HepG2 (cell line): ENCODE results near the gene ZBTB7B. TPM values are rescaled to one million over a fixed set of nuclear protein-coding genes. Genes with fewer than 3 reads are reported as not detected.

Experiments
- BCL6 ChIP-seq: IDR thresholded peaks from 2 replicates; pipeline ENCODE4 v1.6.1; 2016; ENCODE audit warnings: missing genetic modification reagents, missing compliant biosample characterization
- CREB1 ChIP-seq, 2 experiments: fragments of 450-650 bp in 1 of 2; IDR thresholded peaks; 2 replicates each; pipeline ENCODE4 v1.6.1; 2016 to 2017; ENCODE audit warnings: control low read depth in 1 of 2, mild to moderate bottlenecking in 1 of 2, missing compliant biosample characterization in 1 of 2, missing genetic modification characterization in 1 of 2
- DNMT3B ChIP-seq: conservative IDR thresholded peaks from 2 replicates; pipeline ENCODE4 v1.6.1; 2016; ENCODE audit warnings: missing biosample characterization, control low read depth
- GABPB1 ChIP-seq: IDR thresholded peaks from 2 replicates; pipeline ENCODE4 v1.6.1; 2016; ENCODE audit warnings: mild to moderate bottlenecking, missing genetic modification reagents, moderate library complexity, missing compliant biosample characterization
- KDM5B ChIP-seq: sonication (generic); formaldehyde crosslinking; IDR thresholded peaks from 2 replicates; pipeline ENCODE4 v1.4.0; 2020; ENCODE audit warnings: missing genetic modification reagents, mild to moderate bottlenecking, borderline replicate concordance
- NFKBIZ ChIP-seq: IDR thresholded peaks from 2 replicates; pipeline ENCODE4 v1.6.1; 2018; ENCODE audit warnings: missing genetic modification reagents, missing compliant biosample characterization
- PRMT3 ChIP-seq: sonication (generic); formaldehyde crosslinking; IDR thresholded peaks from 2 replicates; pipeline ENCODE4 v1.8.1; 2022; ENCODE audit warnings: low read depth, mild to moderate bottlenecking, moderate library complexity, missing genetic modification reagents, borderline replicate concordance
- SP140L ChIP-seq: sonication (generic); formaldehyde crosslinking; IDR thresholded peaks from 2 replicates; pipeline ENCODE4 v1.4.0; 2020; ENCODE audit warnings: missing genetic modification reagents, borderline replicate concordance
- ZNF143 ChIP-seq: sonication (generic); formaldehyde crosslinking; IDR thresholded peaks from 2 replicates; pipeline ENCODE4 v1.4.0; 2020; ENCODE audit warnings: missing genetic modification reagents
- ZNF607 ChIP-seq: sonication (generic); formaldehyde crosslinking; IDR thresholded peaks from 2 replicates; pipeline ENCODE4 v1.5.1; 2020; ENCODE audit warnings: missing genetic modification reagents, mild to moderate bottlenecking, borderline replicate concordance
- polyA plus RNA-seq, 8 experiments: library from polyadenylated mRNA; depleted of rRNA in 3 of 8; stranded (reverse) in 7 of 8; unstranded in 1 of 8; fragments of >200 nt; fragmentation: Illumina TruSeq in 4 of 8; extraction: Trizol in 4 of 8; gene quantifications; 2 replicates each; pipeline versions ENCODE4 v1.2.1 to v1.2.3, GENCODE V29; 2011 to 2016; ENCODE audit warnings: low read depth in 4 of 8, missing spikeins in 1 of 8, mixed read lengths in 1 of 8; ENCODE audit not compliant: insufficient read depth in 1 of 8
- total RNA-seq, 5 experiments: library from RNA; depleted of rRNA; stranded (reverse); fragments of >200 nt; fragmentation: Illumina TruSeq; extraction: Trizol; gene quantifications; 2 replicates each; pipeline ENCODE4 v1.2.3, GENCODE V29; 2016; ENCODE audit warnings: low read depth in 1 of 5
- TF ChIP-seq, protein P1 (sequence below): IDR thresholded peaks from 2 replicates; pipeline ENCODE4 v1.6.1; 2016; ENCODE audit warnings: mild to moderate bottlenecking
- TF ChIP-seq, protein P2 (sequence below): sonication (generic); formaldehyde crosslinking; IDR thresholded peaks from 2 replicates; pipeline ENCODE4 v1.4.0; 2020; ENCODE audit warnings: missing genetic modification reagents, mild to moderate bottlenecking, borderline replicate concordance
- TF ChIP-seq, protein P3 (sequence below): sonication (generic); formaldehyde crosslinking; IDR thresholded peaks from 2 replicates; pipeline ENCODE4 v1.5.1; 2020; ENCODE audit warnings: missing genetic modification reagents, mild to moderate bottlenecking, borderline replicate concordance
- TF ChIP-seq, protein P4 (sequence below): IDR thresholded peaks from 2 replicates; pipeline ENCODE4 v1.6.1; 2012; ENCODE audit warnings: low read length, improper control_type of control experiment
- TF ChIP-seq, protein P5 (sequence below): sonication (generic); formaldehyde crosslinking; IDR thresholded peaks from 2 replicates; pipeline ENCODE4 v1.9.0; 2021; ENCODE audit warnings: missing genetic modification reagents, mild to moderate bottlenecking, borderline replicate concordance
- TF ChIP-seq, protein P6 (sequence below): IDR thresholded peaks from 2 replicates; pipeline ENCODE4 v1.6.1; 2016; ENCODE audit warnings: missing biosample characterization, missing genetic modification reagents, low read depth

The ZBTB7B gene
- total and polyA plus RNA-seq, 2 of the 13 experiments (the other 11 are each of a cell fraction or from before 2014, with no cell fraction given), result 15.5 to 17.5 TPM

DNA sequence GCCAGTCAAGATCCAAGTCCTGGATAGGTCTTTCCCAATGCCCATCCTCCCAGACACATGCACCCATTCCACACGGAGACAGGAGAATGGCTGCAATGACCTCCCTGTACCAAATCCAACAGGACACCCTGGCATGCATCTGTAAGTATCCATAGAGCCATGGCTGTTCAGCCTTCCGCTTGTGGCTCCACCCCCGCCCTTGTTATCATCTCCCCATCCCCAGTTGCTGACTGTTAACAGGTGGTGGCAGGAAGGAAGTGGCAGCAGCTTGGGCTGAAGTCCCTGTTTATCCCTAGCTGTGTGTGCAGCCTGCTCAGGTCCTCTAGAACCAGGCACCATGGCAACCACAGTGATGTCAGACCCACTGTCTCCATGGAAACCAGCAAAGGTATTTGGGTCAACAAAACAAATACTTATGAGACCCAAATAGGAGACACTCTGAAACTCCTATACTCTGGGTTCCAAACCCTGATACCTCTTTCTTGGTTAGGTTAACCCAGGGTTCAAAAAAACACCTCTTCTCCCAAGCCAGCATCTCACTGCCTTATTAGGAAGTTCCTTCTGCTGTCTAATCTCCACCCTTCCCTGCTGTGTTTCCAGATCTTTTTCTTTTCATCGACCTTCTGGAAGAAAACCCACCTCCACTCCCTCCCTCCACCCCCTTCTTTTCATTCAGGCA lies 47.4 kb upstream of the ZBTB7B start (continued):
- TF ChIP-seq KDM5B (CRISPR knock-in tag) (no peak), CREB1 (IDR thresholded peaks at IDR 0.05) (no peak), CREB1 (CRISPR knock-in tag; IDR thresholded peaks at IDR 0.05) (no peak), DNMT3B (CRISPR knock-in tag) (no peak), ZNF607 (no peak), PRMT3 (CRISPR knock-in tag) (no peak), GABPB1 (CRISPR knock-in tag) (peak; percentile 42; the same call in 1 of the 2 replicates), BCL6 (CRISPR knock-in tag) (no peak), NFKBIZ (CRISPR knock-in tag) (no peak), SP140L (CRISPR knock-in tag) (no peak), ZNF143 (CRISPR knock-in tag) (no peak)
- TF ChIP-seq, protein P1, sequence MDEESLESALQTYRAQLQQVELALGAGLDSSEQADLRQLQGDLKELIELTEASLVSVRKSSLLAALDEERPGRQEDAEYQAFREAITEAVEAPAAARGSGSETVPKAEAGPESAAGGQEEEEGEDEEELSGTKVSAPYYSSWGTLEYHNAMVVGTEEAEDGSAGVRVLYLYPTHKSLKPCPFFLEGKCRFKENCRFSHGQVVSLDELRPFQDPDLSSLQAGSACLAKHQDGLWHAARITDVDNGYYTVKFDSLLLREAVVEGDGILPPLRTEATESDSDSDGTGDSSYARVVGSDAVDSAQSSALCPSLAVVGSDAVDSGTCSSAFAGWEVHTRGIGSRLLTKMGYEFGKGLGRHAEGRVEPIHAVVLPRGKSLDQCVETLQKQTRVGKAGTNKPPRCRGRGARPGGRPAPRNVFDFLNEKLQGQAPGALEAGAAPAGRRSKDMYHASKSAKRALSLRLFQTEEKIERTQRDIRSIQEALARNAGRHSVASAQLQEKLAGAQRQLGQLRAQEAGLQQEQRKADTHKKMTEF (CRISPR knock-in tag), result no peak
- TF ChIP-seq, protein P2, sequence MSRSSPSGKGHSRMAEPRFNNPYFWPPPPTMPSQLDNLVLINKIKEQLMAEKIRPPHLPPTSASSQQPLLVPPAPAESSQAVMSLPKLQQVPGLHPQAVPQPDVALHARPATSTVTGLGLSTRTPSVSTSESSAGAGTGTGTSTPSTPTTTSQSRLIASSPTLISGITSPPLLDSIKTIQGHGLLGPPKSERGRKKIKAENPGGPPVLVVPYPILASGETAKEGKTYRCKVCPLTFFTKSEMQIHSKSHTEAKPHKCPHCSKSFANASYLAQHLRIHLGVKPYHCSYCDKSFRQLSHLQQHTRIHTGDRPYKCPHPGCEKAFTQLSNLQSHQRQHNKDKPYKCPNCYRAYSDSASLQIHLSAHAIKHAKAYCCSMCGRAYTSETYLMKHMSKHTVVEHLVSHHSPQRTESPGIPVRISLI (CRISPR knock-in tag), result no peak
- TF ChIP-seq, protein P3, sequence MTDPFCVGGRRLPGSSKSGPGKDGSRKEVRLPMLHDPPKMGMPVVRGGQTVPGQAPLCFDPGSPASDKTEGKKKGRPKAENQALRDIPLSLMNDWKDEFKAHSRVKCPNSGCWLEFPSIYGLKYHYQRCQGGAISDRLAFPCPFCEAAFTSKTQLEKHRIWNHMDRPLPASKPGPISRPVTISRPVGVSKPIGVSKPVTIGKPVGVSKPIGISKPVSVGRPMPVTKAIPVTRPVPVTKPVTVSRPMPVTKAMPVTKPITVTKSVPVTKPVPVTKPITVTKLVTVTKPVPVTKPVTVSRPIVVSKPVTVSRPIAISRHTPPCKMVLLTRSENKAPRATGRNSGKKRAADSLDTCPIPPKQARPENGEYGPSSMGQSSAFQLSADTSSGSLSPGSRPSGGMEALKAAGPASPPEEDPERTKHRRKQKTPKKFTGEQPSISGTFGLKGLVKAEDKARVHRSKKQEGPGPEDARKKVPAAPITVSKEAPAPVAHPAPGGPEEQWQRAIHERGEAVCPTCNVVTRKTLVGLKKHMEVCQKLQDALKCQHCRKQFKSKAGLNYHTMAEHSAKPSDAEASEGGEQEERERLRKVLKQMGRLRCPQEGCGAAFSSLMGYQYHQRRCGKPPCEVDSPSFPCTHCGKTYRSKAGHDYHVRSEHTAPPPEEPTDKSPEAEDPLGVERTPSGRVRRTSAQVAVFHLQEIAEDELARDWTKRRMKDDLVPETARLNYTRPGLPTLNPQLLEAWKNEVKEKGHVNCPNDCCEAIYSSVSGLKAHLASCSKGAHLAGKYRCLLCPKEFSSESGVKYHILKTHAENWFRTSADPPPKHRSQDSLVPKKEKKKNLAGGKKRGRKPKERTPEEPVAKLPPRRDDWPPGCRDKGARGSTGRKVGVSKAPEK, result no peak
- TF ChIP-seq, protein P4, sequence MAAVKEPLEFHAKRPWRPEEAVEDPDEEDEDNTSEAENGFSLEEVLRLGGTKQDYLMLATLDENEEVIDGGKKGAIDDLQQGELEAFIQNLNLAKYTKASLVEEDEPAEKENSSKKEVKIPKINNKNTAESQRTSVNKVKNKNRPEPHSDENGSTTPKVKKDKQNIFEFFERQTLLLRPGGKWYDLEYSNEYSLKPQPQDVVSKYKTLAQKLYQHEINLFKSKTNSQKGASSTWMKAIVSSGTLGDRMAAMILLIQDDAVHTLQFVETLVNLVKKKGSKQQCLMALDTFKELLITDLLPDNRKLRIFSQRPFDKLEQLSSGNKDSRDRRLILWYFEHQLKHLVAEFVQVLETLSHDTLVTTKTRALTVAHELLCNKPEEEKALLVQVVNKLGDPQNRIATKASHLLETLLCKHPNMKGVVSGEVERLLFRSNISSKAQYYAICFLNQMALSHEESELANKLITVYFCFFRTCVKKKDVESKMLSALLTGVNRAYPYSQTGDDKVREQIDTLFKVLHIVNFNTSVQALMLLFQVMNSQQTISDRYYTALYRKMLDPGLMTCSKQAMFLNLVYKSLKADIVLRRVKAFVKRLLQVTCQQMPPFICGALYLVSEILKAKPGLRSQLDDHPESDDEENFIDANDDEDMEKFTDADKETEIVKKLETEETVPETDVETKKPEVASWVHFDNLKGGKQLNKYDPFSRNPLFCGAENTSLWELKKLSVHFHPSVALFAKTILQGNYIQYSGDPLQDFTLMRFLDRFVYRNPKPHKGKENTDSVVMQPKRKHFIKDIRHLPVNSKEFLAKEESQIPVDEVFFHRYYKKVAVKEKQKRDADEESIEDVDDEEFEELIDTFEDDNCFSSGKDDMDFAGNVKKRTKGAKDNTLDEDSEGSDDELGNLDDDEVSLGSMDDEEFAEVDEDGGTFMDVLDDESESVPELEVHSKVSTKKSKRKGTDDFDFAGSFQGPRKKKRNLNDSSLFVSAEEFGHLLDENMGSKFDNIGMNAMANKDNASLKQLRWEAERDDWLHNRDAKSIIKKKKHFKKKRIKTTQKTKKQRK, result no peak
- TF ChIP-seq, protein P5, sequence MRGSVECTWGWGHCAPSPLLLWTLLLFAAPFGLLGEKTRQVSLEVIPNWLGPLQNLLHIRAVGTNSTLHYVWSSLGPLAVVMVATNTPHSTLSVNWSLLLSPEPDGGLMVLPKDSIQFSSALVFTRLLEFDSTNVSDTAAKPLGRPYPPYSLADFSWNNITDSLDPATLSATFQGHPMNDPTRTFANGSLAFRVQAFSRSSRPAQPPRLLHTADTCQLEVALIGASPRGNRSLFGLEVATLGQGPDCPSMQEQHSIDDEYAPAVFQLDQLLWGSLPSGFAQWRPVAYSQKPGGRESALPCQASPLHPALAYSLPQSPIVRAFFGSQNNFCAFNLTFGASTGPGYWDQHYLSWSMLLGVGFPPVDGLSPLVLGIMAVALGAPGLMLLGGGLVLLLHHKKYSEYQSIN, result no peak
- TF ChIP-seq, protein P6, sequence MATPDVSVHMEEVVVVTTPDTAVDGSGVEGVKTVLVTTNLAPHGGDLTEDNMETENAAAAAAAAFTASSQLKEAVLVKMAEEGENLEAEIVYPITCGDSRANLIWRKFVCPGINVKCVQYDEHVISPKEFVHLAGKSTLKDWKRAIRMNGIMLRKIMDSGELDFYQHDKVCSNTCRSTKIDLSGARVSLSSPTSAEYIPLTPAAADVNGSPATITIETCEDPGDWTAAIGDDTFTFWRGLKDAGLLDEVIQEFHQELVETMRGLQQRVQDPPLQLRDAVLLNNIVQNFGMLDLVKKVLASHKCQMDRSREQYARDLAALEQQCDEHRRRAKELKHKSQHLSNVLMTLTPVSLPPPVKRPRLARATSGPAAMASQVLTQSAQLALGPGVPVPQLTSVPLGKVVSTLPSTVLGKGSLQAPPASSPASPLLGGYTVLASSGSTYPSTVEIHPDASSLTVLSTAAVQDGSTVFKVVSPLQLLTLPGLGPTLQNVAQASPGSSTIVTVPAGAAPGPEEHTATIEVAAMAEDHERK (CRISPR knock-in tag), result no peak
